ENCODE results near the gene SORT1.
A peak's percentile ranks its signal among the peaks of the same experiment; 100 is the strongest.

The SORT1 gene

DNA sequence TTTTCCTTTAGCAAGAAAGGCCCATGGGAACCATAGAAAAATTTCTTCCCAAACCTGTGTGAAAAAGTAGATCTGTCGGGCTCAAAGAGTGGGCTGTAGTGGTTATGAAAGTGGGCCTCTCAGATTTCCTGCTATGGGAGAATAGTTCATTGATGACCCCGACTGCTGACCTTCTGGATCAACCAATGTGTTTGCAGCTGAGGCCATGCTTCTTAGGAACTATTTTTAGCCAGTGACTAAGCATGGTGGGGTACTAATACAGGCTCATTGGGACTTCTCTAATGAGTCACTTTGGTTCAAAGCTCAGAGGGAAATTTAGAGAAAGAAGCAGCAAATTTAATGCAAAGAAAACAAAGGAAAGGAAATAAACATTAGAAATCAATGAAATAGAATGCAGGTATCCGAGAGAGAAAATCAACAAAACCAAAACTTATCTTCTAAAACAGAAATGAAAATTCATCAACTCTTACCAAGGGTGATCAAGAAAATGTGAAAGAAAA lies 41.1 kb upstream of the SORT1 start:
- Histone ChIP-seq H4K8ac (ENCODE audit: low read depth, low read length) (no peak overlapping the region), H3K4me2 (ENCODE audit: low read length) (no peak overlapping the region), H3K4me1 (ENCODE audit: control insufficient read depth, low read depth, low read length) (no peaks in the 10 kb centered on the region), H3K9ac (ENCODE audit: low read length) (no peak overlapping the region), H3K27ac (ENCODE audit: low read depth, low read length) (no peak overlapping the region), H4K5ac (ENCODE audit: low read length) (no peak overlapping the region), H3K79me1 (ENCODE audit: low read length) (no peaks in the 10 kb centered on the region), H3K36me3 (ENCODE audit: control insufficient read depth, insufficient read depth, low read length) (no peaks in the 10 kb centered on the region), H3K23ac (ENCODE audit: low read length) (no peak overlapping the region), H2BK5ac (ENCODE audit: low read length) (no peak overlapping the region), H3K79me2 (ENCODE audit: control insufficient read depth, insufficient read depth, low read length) (no peaks in the 10 kb centered on the region), H3K56ac (ENCODE audit: low read length) (no peak overlapping the region), H2BK120ac (ENCODE audit: low read depth, low read length) (no peak overlapping the region), H3K4me3 (ENCODE audit: low read length) (no peak overlapping the region), H3K4ac (ENCODE audit: low read depth, low read length) (no peak overlapping the region), H3K27me3 (ENCODE audit: insufficient read depth, low read length, poor library complexity) (peaks cover 2% of the 10 kb centered on the region), H2AK5ac (ENCODE audit: low read length) (no peak overlapping the region), H2BK15ac (replicated peaks; ENCODE audit: low read depth) (no peak overlapping the region), H3K18ac (ENCODE audit: low read length) (no peak overlapping the region)
- no peak for DNase-seq
- WGBS (ENCODE audit: extremely low coverage, insufficient coverage, low lambda C conversion rate): no CpG with 5 or more reads among the region's 3 CpGs

DNA sequence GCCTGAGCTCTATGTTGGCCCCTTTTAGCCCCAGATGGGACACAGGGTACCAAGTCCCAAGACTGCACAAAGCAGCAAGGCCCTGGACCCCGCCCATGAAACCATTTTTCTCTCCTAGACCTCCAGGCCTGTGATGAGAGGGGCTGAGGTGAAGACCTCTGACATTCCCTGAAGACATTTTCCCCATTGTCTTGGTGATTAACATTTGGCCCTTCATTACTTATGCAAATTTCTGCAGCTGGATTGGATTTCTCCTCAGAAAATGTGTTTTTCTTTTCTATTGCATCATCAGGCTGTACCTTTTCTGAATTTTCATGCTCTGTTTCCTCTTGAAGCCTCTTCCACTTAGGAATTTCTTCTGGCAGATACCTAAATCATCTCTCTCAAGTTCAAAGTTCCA lies 36.8 kb upstream of the SORT1 start:
- no peak overlapping the region for H2BK120ac ChIP-seq (ENCODE audit: low read depth, low read length)
- DNase-seq: no peak
- no peak overlapping the region for H3K56ac ChIP-seq (ENCODE audit: low read length)
- no peak overlapping the region for H3K4ac ChIP-seq (ENCODE audit: low read depth, low read length)
- no peak overlapping the region for H2BK15ac ChIP-seq (replicated peaks; ENCODE audit: low read depth)
- H4K8ac ChIP-seq (ENCODE audit: low read depth, low read length): no peak overlapping the region
- no peak overlapping the region for H3K4me2 ChIP-seq (ENCODE audit: low read length)
- no peak overlapping the region for H3K23ac ChIP-seq (ENCODE audit: low read length)
- H3K79me2 ChIP-seq (ENCODE audit: control insufficient read depth, insufficient read depth, low read length): no peaks in the 10 kb centered on the region
- no peak overlapping the region for H2AK5ac ChIP-seq (ENCODE audit: low read length)
- H3K79me1 ChIP-seq (ENCODE audit: low read length): no peaks in the 10 kb centered on the region
- H3K4me3 ChIP-seq (ENCODE audit: low read length): no peak overlapping the region
- no peaks in the 10 kb centered on the region for H3K36me3 ChIP-seq (ENCODE audit: control insufficient read depth, insufficient read depth, low read length)
- H3K27me3 ChIP-seq (ENCODE audit: insufficient read depth, low read length, poor library complexity): no peaks in the 10 kb centered on the region
- no peak overlapping the region for H3K18ac ChIP-seq (ENCODE audit: low read length)
- H3K4me1 ChIP-seq (ENCODE audit: control insufficient read depth, low read depth, low read length): no peaks in the 10 kb centered on the region
- WGBS (ENCODE audit: extremely low coverage, insufficient coverage, low lambda C conversion rate): no CpG with 5 or more reads among the region's 1 CpG
- H3K27ac ChIP-seq (ENCODE audit: low read depth, low read length): no peak overlapping the region
- H4K5ac ChIP-seq (ENCODE audit: low read length): no peak overlapping the region
- no peak overlapping the region for H2BK5ac ChIP-seq (ENCODE audit: low read length)
- no peak overlapping the region for H3K9ac ChIP-seq (ENCODE audit: low read length)

DNA sequence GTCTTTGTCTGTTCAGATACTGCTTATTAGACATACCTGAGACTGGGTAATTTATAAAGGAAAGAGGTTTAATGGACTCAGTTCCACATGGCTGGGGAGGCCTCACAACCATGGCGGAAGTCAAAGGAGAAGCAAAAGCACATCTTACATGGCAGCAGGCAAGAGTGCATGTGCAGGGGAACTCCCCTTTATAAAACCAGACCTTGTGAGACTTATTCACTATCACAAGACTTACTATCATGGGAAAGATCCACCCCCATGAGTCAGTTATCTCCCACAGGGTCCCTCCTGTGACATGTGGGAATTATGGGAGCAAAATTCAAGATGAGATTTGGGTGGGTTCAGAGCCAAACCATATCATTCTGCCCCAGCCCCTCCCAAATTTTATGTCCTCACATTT lies 35.6 kb upstream of the SORT1 start:
- Histone ChIP-seq H3K18ac (ENCODE audit: low read length) (no peak overlapping the region), H3K4me1 (ENCODE audit: control insufficient read depth, low read depth, low read length) (no peaks in the 10 kb centered on the region), H3K27me3 (ENCODE audit: insufficient read depth, low read length, poor library complexity) (no peaks in the 10 kb centered on the region), H3K27ac (ENCODE audit: low read depth, low read length) (no peak overlapping the region), H2BK120ac (ENCODE audit: low read depth, low read length) (no peak overlapping the region), H2BK15ac (replicated peaks; ENCODE audit: low read depth) (no peak overlapping the region), H3K4me3 (ENCODE audit: low read length) (no peak overlapping the region), H3K79me1 (ENCODE audit: low read length) (no peaks in the 10 kb centered on the region), H4K8ac (ENCODE audit: low read depth, low read length) (no peak overlapping the region), H3K56ac (ENCODE audit: low read length) (no peak overlapping the region), H4K5ac (ENCODE audit: low read length) (no peak overlapping the region), H3K79me2 (ENCODE audit: control insufficient read depth, insufficient read depth, low read length) (no peaks in the 10 kb centered on the region), H3K9ac (ENCODE audit: low read length) (no peak overlapping the region), H3K23ac (ENCODE audit: low read length) (no peak overlapping the region), H3K4ac (ENCODE audit: low read depth, low read length) (no peak overlapping the region), H3K36me3 (ENCODE audit: control insufficient read depth, insufficient read depth, low read length) (no peaks in the 10 kb centered on the region), H2BK5ac (ENCODE audit: low read length) (no peak overlapping the region), H2AK5ac (ENCODE audit: low read length) (no peak overlapping the region), H3K4me2 (ENCODE audit: low read length) (no peak overlapping the region)
- no peak for DNase-seq
- no CpG with 5 or more reads among the region's 1 CpG for WGBS (ENCODE audit: extremely low coverage, insufficient coverage, low lambda C conversion rate)

GRCh38 chr1:109432336-109432735 lies 34.6 kb upstream of the SORT1 start:
- H3K27ac ChIP-seq (ENCODE audit: low read depth, low read length): no peak overlapping the region
- H2BK15ac ChIP-seq (replicated peaks; ENCODE audit: low read depth): no peak overlapping the region
- H4K5ac ChIP-seq (ENCODE audit: low read length): no peak overlapping the region
- H2BK120ac ChIP-seq (ENCODE audit: low read depth, low read length): no peak overlapping the region
- no peak overlapping the region for H2AK5ac ChIP-seq (ENCODE audit: low read length)
- H3K79me2 ChIP-seq (ENCODE audit: control insufficient read depth, insufficient read depth, low read length): no peaks in the 10 kb centered on the region
- no peak for DNase-seq
- no peak overlapping the region for H3K23ac ChIP-seq (ENCODE audit: low read length)
- no peak overlapping the region for H3K4me2 ChIP-seq (ENCODE audit: low read length)
- no peak overlapping the region for H3K4ac ChIP-seq (ENCODE audit: low read depth, low read length)
- H3K79me1 ChIP-seq (ENCODE audit: low read length): no peaks in the 10 kb centered on the region
- no peak overlapping the region for H3K56ac ChIP-seq (ENCODE audit: low read length)
- no peak overlapping the region for H4K8ac ChIP-seq (ENCODE audit: low read depth, low read length)
- H3K4me1 ChIP-seq (ENCODE audit: control insufficient read depth, low read depth, low read length): no peaks in the 10 kb centered on the region
- H3K4me3 ChIP-seq (ENCODE audit: low read length): no peak overlapping the region
- no peak overlapping the region for H3K9ac ChIP-seq (ENCODE audit: low read length)
- H3K18ac ChIP-seq (ENCODE audit: low read length): no peak overlapping the region
- no peaks in the 10 kb centered on the region for H3K27me3 ChIP-seq (ENCODE audit: insufficient read depth, low read length, poor library complexity)
- H3K36me3 ChIP-seq (ENCODE audit: control insufficient read depth, insufficient read depth, low read length): no peaks in the 10 kb centered on the region
- H2BK5ac ChIP-seq (ENCODE audit: low read length): no peak overlapping the region

DNA sequence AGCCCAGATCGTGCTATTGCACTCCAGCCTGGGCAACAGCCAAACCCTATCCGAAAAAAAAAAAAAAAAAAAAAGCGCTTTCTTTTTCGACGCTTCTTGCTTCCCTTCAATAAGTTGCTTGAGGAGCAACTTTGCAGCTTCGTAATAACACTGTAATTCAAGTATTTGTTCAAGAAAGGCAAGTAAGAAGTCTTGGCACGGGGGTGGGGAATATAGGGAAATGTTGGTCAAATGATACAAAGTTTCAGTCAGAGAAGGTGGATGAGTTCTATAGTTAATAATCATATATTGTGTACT lies 29.4 kb upstream of the SORT1 start:
- Histone ChIP-seq H3K4me1 (ENCODE audit: control insufficient read depth, low read depth, low read length) (no peaks in the 10 kb centered on the region), H3K4ac (ENCODE audit: low read depth, low read length) (no peak overlapping the region), H2BK5ac (ENCODE audit: low read length) (no peak overlapping the region), H2BK120ac (ENCODE audit: low read depth, low read length) (no peak overlapping the region), H3K18ac (ENCODE audit: low read length) (no peak overlapping the region), H3K9ac (ENCODE audit: low read length) (peak overlapping the region; percentile 90), H3K27ac (ENCODE audit: low read depth, low read length) (no peak overlapping the region), H3K79me1 (ENCODE audit: low read length) (peaks cover 2% of the 10 kb centered on the region), H3K36me3 (ENCODE audit: control insufficient read depth, insufficient read depth, low read length) (no peaks in the 10 kb centered on the region), H3K56ac (ENCODE audit: low read length) (peak overlapping the region; percentile 91), H3K27me3 (ENCODE audit: insufficient read depth, low read length, poor library complexity) (no peaks in the 10 kb centered on the region), H3K79me2 (ENCODE audit: control insufficient read depth, insufficient read depth, low read length) (peaks cover 30% of the 10 kb centered on the region), H4K8ac (ENCODE audit: low read depth, low read length) (no peak overlapping the region), H3K4me3 (ENCODE audit: low read length) (peak overlapping the region; percentile 79), H2AK5ac (ENCODE audit: low read length) (no peak overlapping the region), H4K5ac (ENCODE audit: low read length) (no peak overlapping the region), H3K23ac (ENCODE audit: low read length) (no peak overlapping the region), H2BK15ac (replicated peaks; ENCODE audit: low read depth) (no peak overlapping the region), H3K4me2 (ENCODE audit: low read length) (peak overlapping the region; percentile 94)
- no CpG with 5 or more reads among the region's 7 CpGs for WGBS (ENCODE audit: extremely low coverage, insufficient coverage, low lambda C conversion rate)
- DNase-seq: no peak

GRCh38 chr1:109426281-109427170 lies 28.8 kb upstream of the SORT1 start, which contains the start of gene PSMA5:
Gene PSMA5 (minus strand): TSS chr1:109426448. CDS start chr1:109426330, 118 bp downstream.
- Histone ChIP-seq H3K9ac (ENCODE audit: low read length) (peak within 1 kb of the TSS; percentile 90), H3K4me3 (ENCODE audit: low read length) (peak within 1 kb of the TSS; percentile 79), H3K36me3 (ENCODE audit: control insufficient read depth, insufficient read depth, low read length) (no peaks in the 10 kb centered on the region), H2BK5ac (ENCODE audit: low read length) (no peak within 1 kb of the TSS), H3K56ac (ENCODE audit: low read length) (peak within 1 kb of the TSS; percentile 93), H3K27me3 (ENCODE audit: insufficient read depth, low read length, poor library complexity) (no peaks in the 10 kb centered on the region), H3K79me2 (ENCODE audit: control insufficient read depth, insufficient read depth, low read length) (peaks cover 34% of the 10 kb centered on the region), H3K4ac (ENCODE audit: low read depth, low read length) (no peak within 1 kb of the TSS), H3K18ac (ENCODE audit: low read length) (peak within 1 kb of the TSS; percentile 64), H3K27ac (ENCODE audit: low read depth, low read length) (peak within 1 kb of the TSS; percentile 89), H4K5ac (ENCODE audit: low read length) (no peak within 1 kb of the TSS), H4K8ac (ENCODE audit: low read depth, low read length) (no peak within 1 kb of the TSS), H2AK5ac (ENCODE audit: low read length) (no peak within 1 kb of the TSS), H2BK120ac (ENCODE audit: low read depth, low read length) (no peak within 1 kb of the TSS), H3K23ac (ENCODE audit: low read length) (peak within 1 kb of the TSS; percentile 54), H3K79me1 (ENCODE audit: low read length) (peaks cover 4% of the 10 kb centered on the region), H3K4me1 (ENCODE audit: control insufficient read depth, low read depth, low read length) (no peaks in the 10 kb centered on the region), H3K4me2 (ENCODE audit: low read length) (peak within 1 kb of the TSS; percentile 94), H2BK15ac (replicated peaks; ENCODE audit: low read depth) (no peak within 1 kb of the TSS)
- no CpG with 5 or more reads among the region's 50 CpGs for WGBS (ENCODE audit: extremely low coverage, insufficient coverage, low lambda C conversion rate)
- DNase-seq: peak; percentile 100

All from mesendoderm (in vitro differentiated cells).